ENCODE results near the gene MRO.

Gene MRO

GRCh38 chr18:50745945-50746344 is 73.9 kb downstream of the MRO start:
- H3K27ac ChIP-seq (ENCODE audit: low read depth, low read length) = no peak overlapping the region
- H3K4me1 ChIP-seq (ENCODE audit: control insufficient read depth, insufficient read depth, low read length, unreplicated experiment) = no peaks in the 10 kb centered on the region
- no peak overlapping the region for H2AFZ ChIP-seq (ENCODE audit: low read length, unreplicated experiment)
- H3K27me3 ChIP-seq (ENCODE audit: insufficient read depth, low read length) = peaks cover 65% of the 10 kb centered on the region
- no peak overlapping the region for H3K4me3 ChIP-seq (ENCODE audit: low read depth, low read length)
- H3K36me3 ChIP-seq (ENCODE audit: insufficient read depth, low read length) = no peaks in the 10 kb centered on the region
- no peaks in the 10 kb centered on the region for H3K79me2 ChIP-seq (ENCODE audit: control insufficient read depth, insufficient read depth, low read length, unreplicated experiment)
